ENCODE results near the gene FOXN1. TPM values are rescaled to one million over a fixed set of nuclear protein-coding genes. Genes with fewer than 3 reads are reported as not detected.

Gene FOXN1
- total and polyA plus RNA-seq, 5 donors from 2014 or later = not detected

DNA sequence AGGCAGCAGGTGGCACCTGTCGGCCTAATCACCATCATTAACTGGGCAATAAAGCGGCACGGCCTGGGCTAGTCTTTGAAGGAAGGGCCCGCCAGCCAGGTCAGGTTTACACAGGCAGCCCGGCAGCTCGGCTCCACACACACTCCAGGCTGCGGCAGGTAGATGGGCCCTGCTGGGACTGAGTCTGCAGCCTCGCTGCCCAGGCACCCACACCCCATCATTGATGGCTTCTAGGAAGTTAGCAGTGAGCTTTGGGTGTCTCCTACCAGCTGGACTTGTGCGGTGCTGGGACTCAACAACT lies 6.8 kb upstream of the FOXN1 start:
- Mint-ChIP-seq H3K27ac (no peak overlapping the region), H3K36me3 (no peaks in the 10 kb centered on the region), H3K4me1 (no peaks in the 10 kb centered on the region), H3K27me3 (peaks cover 10% of the 10 kb centered on the region), H3K4me3 (no peak overlapping the region), H3K9me3 (no peaks in the 10 kb centered on the region)
- ATAC-seq (ENCODE audit: low read depth in 2 of 2) (no peak), DNase-seq (no peak)
- H3K27me3 ChIP-seq (ENCODE audit: control insufficient read depth, insufficient read depth, low read length) = no peaks in the 10 kb centered on the region
- H3K9me3 ChIP-seq (ENCODE audit: control insufficient read depth in 2 of 2, low read length in 2 of 2) = no peaks in the 10 kb centered on the region
- H3K36me3 ChIP-seq (ENCODE audit: control insufficient read depth, insufficient read depth, low read length) = no peaks in the 10 kb centered on the region
- no peak overlapping the region for H3K27ac ChIP-seq (ENCODE audit: insufficient read depth, low read length, poor library complexity, severe bottlenecking)
- H3K4me1 ChIP-seq (ENCODE audit: control insufficient read depth, insufficient read depth, low read length, poor library complexity, severe bottlenecking) = no peaks in the 10 kb centered on the region
- no peak overlapping the region for H3K4me3 ChIP-seq (ENCODE audit: low read depth, low read length)

DNA sequence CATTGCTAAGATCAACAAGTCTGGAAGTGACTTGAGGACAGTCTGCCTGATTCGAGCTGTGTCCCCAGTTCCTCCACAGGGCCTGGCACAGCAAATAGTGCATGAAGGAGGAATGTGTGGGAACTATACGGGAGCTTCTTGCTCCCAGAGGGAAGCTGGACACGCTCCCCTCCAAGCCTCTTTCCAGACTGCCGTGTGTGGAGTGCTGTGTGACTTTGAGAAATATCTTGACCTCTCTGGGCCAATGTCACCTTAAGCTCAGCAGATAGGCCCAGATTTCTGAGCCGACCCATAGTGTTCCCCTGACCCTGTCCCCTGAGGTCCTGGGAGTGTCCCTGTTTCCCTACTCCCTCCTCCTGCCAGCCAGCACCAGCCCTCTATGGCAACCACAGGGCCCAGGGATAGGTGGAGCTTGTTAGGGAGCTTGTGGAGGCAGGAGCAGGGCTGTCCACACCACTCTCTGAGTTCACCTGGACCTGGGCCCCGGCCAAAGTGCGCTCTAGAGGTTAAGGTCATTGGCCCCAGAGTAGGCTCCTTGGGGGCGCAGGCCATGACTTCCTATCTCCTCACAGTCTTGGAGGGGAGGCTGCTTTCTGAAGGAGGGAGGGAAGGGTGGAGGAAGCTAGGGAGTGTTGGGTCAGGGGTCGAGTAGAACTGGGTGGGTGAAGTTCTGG lies 6.3 kb upstream of the FOXN1 start:
- ATAC-seq (ENCODE audit: low read depth in 2 of 2) (no peak), DNase-seq (no peak)
- Mint-ChIP-seq H3K36me3 (no peaks in the 10 kb centered on the region), H3K27me3 (peaks cover 13% of the 10 kb centered on the region), H3K9me3 (no peaks in the 10 kb centered on the region), H3K27ac (no peak overlapping the region), H3K4me1 (no peaks in the 10 kb centered on the region), H3K4me3 (no peak overlapping the region)
- H3K4me1 ChIP-seq (ENCODE audit: control insufficient read depth, insufficient read depth, low read length, poor library complexity, severe bottlenecking) = no peaks in the 10 kb centered on the region
- no peaks in the 10 kb centered on the region for H3K27me3 ChIP-seq (ENCODE audit: control insufficient read depth, insufficient read depth, low read length)
- no peak overlapping the region for H3K4me3 ChIP-seq (ENCODE audit: low read depth, low read length)
- no peaks in the 10 kb centered on the region for H3K9me3 ChIP-seq (ENCODE audit: control insufficient read depth in 2 of 2, low read length in 2 of 2)
- H3K27ac ChIP-seq (ENCODE audit: insufficient read depth, low read length, poor library complexity, severe bottlenecking) = no peak overlapping the region
- no peaks in the 10 kb centered on the region for H3K36me3 ChIP-seq (ENCODE audit: control insufficient read depth, insufficient read depth, low read length)

GRCh38 chr17:28500712-28501379 lies 5.3 kb upstream of the FOXN1 start:
- Mint-ChIP-seq H3K27ac (no peak overlapping the region), H3K27me3 (peaks cover 13% of the 10 kb centered on the region), H3K4me3 (peak overlapping the region in 1 of 4 donors; percentile 75), H3K9me3 (no peaks in the 10 kb centered on the region), H3K4me1 (no peaks in the 10 kb centered on the region), H3K36me3 (no peaks in the 10 kb centered on the region)
- no peaks in the 10 kb centered on the region for H3K4me1 ChIP-seq (ENCODE audit: control insufficient read depth, insufficient read depth, low read length, poor library complexity, severe bottlenecking)
- H3K27ac ChIP-seq (ENCODE audit: insufficient read depth, low read length, poor library complexity, severe bottlenecking) = no peak overlapping the region
- H3K27me3 ChIP-seq (ENCODE audit: control insufficient read depth, insufficient read depth, low read length) = no peaks in the 10 kb centered on the region
- no peaks in the 10 kb centered on the region for H3K9me3 ChIP-seq (ENCODE audit: control insufficient read depth in 2 of 2, low read length in 2 of 2)
- H3K36me3 ChIP-seq (ENCODE audit: control insufficient read depth, insufficient read depth, low read length) = no peaks in the 10 kb centered on the region
- H3K4me3 ChIP-seq (ENCODE audit: low read depth, low read length) = no peak overlapping the region
- ATAC-seq (ENCODE audit: low read depth in 2 of 2) (no peak), DNase-seq (no peak)

DNA sequence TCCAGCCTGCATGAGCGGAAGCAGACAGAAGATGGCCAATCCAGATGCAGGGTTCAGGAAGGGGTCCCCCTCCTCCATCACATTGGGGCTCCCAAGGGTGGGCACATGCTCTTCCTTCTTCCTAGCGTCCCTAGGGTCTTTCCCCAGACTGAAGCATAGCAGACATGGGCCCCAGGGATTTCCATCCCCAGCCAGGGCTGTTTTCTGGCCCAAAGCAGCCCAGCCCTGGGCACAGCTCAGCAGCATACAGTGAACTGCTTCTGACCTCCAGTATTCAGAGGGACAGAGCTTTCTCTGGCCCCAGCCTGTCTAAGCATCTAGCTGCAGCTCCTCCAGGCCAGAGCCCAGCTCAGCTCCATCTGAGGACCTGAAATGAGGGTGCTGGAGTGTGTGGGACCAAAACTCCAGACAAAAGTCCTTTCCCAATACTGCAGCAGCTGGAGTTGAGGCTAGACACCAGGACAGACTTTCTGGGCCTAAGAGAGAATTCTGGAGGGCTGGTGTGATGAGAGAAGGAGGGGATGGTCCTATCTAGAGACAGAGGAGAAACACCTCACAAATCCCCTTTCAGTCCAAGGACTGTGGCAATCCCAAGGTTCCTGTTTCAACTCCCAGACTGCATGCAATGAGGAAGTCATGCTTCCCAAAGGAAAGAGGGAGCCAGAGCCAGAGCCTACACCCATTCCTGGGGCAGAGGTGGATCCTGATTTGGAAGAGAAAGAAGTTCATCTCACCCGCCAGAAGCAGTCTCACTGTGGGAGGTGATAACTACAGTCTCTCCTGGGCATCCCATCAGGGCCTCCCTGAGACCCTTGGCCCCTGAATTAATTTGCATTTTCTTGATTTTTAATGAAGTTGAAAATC lies 4.5 kb upstream of the FOXN1 start:
- Mint-ChIP-seq H3K9me3 (no peaks in the 10 kb centered on the region), H3K27ac (no peak overlapping the region), H3K27me3 (peaks cover 13% of the 10 kb centered on the region), H3K4me3 (peak overlapping the region in 1 of 4 donors; percentile 75), H3K4me1 (no peaks in the 10 kb centered on the region), H3K36me3 (no peaks in the 10 kb centered on the region)
- ATAC-seq (ENCODE audit: low read depth in 2 of 2) = no peak
- H3K4me3 ChIP-seq (ENCODE audit: low read depth, low read length) = no peak overlapping the region
- H3K9me3 ChIP-seq (ENCODE audit: control insufficient read depth in 2 of 2, low read length in 2 of 2) = no peaks in the 10 kb centered on the region
- no peak overlapping the region for H3K27ac ChIP-seq (ENCODE audit: insufficient read depth, low read length, poor library complexity, severe bottlenecking)
- H3K36me3 ChIP-seq (ENCODE audit: control insufficient read depth, insufficient read depth, low read length) = no peaks in the 10 kb centered on the region
- no peak for DNase-seq
- H3K27me3 ChIP-seq (ENCODE audit: control insufficient read depth, insufficient read depth, low read length) = no peaks in the 10 kb centered on the region
- H3K4me1 ChIP-seq (ENCODE audit: control insufficient read depth, insufficient read depth, low read length, poor library complexity, severe bottlenecking) = no peaks in the 10 kb centered on the region

- peaks cover 20% of the 10 kb centered on the region for H3K27me3 Mint-ChIP-seq
- no peaks in the 10 kb centered on the region for H3K9me3 Mint-ChIP-seq
- Histone ChIP-seq H3K4me3 (ENCODE audit: low read depth, low read length) (no peak overlapping the region), H3K36me3 (ENCODE audit: control insufficient read depth, insufficient read depth, low read length) (no peaks in the 10 kb centered on the region), H3K4me1 (ENCODE audit: control insufficient read depth, insufficient read depth, low read length, poor library complexity, severe bottlenecking) (no peaks in the 10 kb centered on the region), H3K9me3 (ENCODE audit: control insufficient read depth in 2 of 2, low read length in 2 of 2) (no peaks in the 10 kb centered on the region), H3K27me3 (ENCODE audit: control insufficient read depth, insufficient read depth, low read length) (no peaks in the 10 kb centered on the region), H3K27ac (ENCODE audit: insufficient read depth, low read length, poor library complexity, severe bottlenecking) (no peak overlapping the region)
- ATAC-seq (ENCODE audit: low read depth in 2 of 2) (no peak), DNase-seq (no peak)
- no peaks in the 10 kb centered on the region for H3K4me1 Mint-ChIP-seq
- H3K27ac Mint-ChIP-seq = no peak overlapping the region
- no peak overlapping the region for H3K4me3 Mint-ChIP-seq
- no peaks in the 10 kb centered on the region for H3K36me3 Mint-ChIP-seq
Measured at GRCh38 chr17:28503420-28503819, 2.7 kb upstream of the FOXN1 start.

- Mint-ChIP-seq H3K36me3 (no peaks in the 10 kb centered on the region), H3K4me3 (no peak overlapping the region), H3K4me1 (no peaks in the 10 kb centered on the region), H3K27ac (peak overlapping the region in 1 of 3 donors; percentile 63), H3K9me3 (no peaks in the 10 kb centered on the region), H3K27me3 (peaks cover 36% of the 10 kb centered on the region)
- no peaks in the 10 kb centered on the region for H3K36me3 ChIP-seq (ENCODE audit: control insufficient read depth, insufficient read depth, low read length)
- DNase-seq = no peak
- no peak for ATAC-seq (ENCODE audit: low read depth in 2 of 2)
- H3K4me3 ChIP-seq (ENCODE audit: low read depth, low read length) = no peak overlapping the region
- no peaks in the 10 kb centered on the region for H3K27me3 ChIP-seq (ENCODE audit: control insufficient read depth, insufficient read depth, low read length)
- no peaks in the 10 kb centered on the region for H3K4me1 ChIP-seq (ENCODE audit: control insufficient read depth, insufficient read depth, low read length, poor library complexity, severe bottlenecking)
- no peak overlapping the region for H3K27ac ChIP-seq (ENCODE audit: insufficient read depth, low read length, poor library complexity, severe bottlenecking)
- H3K9me3 ChIP-seq (ENCODE audit: control insufficient read depth in 2 of 2, low read length in 2 of 2) = no peaks in the 10 kb centered on the region
Measured at GRCh38 chr17:28506763-28507487, 777 bp downstream of the FOXN1 start.

DNA sequence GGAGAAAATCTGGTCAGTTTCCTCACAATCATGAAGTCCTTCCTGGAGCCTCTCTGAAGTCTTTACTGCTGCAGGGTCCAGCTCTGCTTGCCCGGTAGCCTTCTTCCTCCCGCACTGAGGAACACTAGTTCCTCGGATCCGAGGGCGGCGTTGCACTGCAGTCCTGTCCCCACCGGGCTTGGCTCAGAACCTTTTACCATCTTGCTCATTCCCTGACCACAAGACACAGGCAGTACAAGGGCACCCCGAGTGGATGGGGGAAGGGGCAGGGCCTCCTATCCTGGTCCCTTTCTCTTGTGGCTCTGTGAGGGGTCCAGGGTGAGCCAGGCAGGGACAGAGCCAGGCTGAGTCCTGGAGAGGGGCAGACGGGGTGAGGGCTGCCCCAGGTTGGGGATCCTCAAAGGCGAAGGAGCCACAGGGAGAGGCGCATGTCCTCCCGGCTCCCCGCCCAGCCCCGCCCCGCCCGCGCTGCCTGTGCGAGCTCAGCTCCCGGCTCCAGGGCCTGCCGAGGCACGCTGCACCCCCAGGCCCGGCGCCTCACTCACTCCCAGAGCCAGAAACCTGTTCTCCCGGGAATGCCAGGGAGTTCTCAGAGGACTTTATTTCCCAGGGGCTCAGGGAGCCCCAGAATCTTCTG lies 1.5 kb downstream of the FOXN1 start:
- DNase-seq (no peak), ATAC-seq (ENCODE audit: low read depth in 2 of 2) (no peak)
- Mint-ChIP-seq H3K9me3 (no peaks in the 10 kb centered on the region), H3K27me3 (peaks cover 44% of the 10 kb centered on the region), H3K4me1 (no peaks in the 10 kb centered on the region), H3K36me3 (no peaks in the 10 kb centered on the region), H3K4me3 (no peak overlapping the region), H3K27ac (no peak overlapping the region)
- Histone ChIP-seq H3K4me3 (ENCODE audit: low read depth, low read length) (no peak overlapping the region), H3K27ac (ENCODE audit: insufficient read depth, low read length, poor library complexity, severe bottlenecking) (no peak overlapping the region), H3K9me3 (ENCODE audit: control insufficient read depth in 2 of 2, low read length in 2 of 2) (no peaks in the 10 kb centered on the region), H3K27me3 (ENCODE audit: control insufficient read depth, insufficient read depth, low read length) (peaks cover 6% of the 10 kb centered on the region), H3K36me3 (ENCODE audit: control insufficient read depth, insufficient read depth, low read length) (no peaks in the 10 kb centered on the region), H3K4me1 (ENCODE audit: control insufficient read depth, insufficient read depth, low read length, poor library complexity, severe bottlenecking) (no peaks in the 10 kb centered on the region)

Data from CD4-positive, CD25-positive, alpha-beta regulatory T cell (primary cell).